Prostate gland (tissue), 2 donors: ENCODE measurements around the gene TPPP2.

Experiments used
- POLR2A ChIP-seq: fragments of 450-650 bp; IDR thresholded peaks from one replicate; pipeline ENCODE4 v1.6.1; 2016; ENCODE audit warnings: antibody characterized with exemption, mild to moderate bottlenecking
- POLR2AphosphoS5 ChIP-seq: sonication (generic); formaldehyde crosslinking; IDR thresholded peaks from one replicate; pipeline ENCODE4 v1.6.1; 2017; ENCODE audit warnings: antibody characterized with exemption
- TF ChIP-seq, protein P1 (sequence below), 4 experiments: fragments of 200-600 bp in 2 of 4; fragments of 450-650 bp in 2 of 4; sonication (generic) in 2 of 4; IDR thresholded peaks; 1 replicate in 3 of 4; 2 replicates in 1 of 4; pipeline ENCODE4 v1.5.1; 2016 to 2019; ENCODE audit warnings: antibody characterized with exemption in 4 of 4, mild to moderate bottlenecking in 2 of 4, moderate library complexity in 2 of 4

DNA sequence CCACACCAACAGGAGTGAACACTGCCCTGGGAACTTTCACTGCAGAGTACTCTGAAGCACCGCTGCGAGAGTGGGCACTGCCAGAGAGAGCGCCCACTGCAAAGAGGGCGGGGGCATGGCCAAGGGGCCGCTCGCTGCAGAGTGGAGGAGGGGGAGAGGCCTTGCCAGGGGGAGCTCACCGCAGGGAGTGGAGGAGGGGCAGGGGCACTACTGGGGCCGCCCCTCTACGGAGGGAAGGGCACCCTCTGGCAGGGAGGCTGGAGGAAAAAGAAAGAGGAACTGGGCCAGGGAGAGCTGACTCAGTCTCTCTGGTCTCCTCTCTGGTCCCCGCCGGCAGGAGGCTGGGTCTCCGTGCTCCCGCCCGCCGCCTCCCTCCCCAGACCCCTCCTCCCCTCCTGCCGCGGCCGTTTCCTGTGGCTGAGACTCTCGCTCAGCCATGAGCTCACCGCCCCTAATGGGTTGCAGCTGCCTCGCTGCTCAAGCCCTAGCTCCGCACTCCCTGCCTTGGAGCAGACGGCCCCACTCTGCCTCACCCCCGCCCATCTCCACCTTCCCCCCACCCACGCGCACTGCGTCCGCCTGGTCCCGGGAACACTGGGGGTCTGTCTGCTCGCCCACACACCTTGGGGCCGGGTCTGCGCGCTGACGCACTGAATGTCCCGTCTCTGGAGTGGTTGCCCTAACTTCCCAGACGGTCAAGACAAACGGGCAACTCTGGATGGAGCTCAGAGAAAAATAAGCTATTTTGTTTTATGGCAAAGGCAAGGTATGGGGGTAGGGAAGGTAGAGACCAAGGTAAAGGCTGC is 41.4 kb downstream of the TPPP2 start:
- TF ChIP-seq, protein P1, sequence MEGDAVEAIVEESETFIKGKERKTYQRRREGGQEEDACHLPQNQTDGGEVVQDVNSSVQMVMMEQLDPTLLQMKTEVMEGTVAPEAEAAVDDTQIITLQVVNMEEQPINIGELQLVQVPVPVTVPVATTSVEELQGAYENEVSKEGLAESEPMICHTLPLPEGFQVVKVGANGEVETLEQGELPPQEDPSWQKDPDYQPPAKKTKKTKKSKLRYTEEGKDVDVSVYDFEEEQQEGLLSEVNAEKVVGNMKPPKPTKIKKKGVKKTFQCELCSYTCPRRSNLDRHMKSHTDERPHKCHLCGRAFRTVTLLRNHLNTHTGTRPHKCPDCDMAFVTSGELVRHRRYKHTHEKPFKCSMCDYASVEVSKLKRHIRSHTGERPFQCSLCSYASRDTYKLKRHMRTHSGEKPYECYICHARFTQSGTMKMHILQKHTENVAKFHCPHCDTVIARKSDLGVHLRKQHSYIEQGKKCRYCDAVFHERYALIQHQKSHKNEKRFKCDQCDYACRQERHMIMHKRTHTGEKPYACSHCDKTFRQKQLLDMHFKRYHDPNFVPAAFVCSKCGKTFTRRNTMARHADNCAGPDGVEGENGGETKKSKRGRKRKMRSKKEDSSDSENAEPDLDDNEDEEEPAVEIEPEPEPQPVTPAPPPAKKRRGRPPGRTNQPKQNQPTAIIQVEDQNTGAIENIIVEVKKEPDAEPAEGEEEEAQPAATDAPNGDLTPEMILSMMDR (IDR thresholded peaks at IDR 0.05) = peak in 1 of 4 experiments; percentile 4
- TF ChIP-seq POLR2AphosphoS5 (no peak), POLR2A (no peak)
